ENCODE results near the gene MGA.
A peak's percentile ranks its signal among the peaks of the same experiment; 100 is the strongest.

Gene MGA

GRCh38 chr15:41660235-41661077 is at the start of gene MGA:
MGA (plus strand) TSS chr15:41660405.
- peak; percentile 82 for DNase-seq

GRCh38 chr15:41620536-41621199 is 39.5 kb upstream of the MGA start:
- peak; percentile 6 for DNase-seq

DNA sequence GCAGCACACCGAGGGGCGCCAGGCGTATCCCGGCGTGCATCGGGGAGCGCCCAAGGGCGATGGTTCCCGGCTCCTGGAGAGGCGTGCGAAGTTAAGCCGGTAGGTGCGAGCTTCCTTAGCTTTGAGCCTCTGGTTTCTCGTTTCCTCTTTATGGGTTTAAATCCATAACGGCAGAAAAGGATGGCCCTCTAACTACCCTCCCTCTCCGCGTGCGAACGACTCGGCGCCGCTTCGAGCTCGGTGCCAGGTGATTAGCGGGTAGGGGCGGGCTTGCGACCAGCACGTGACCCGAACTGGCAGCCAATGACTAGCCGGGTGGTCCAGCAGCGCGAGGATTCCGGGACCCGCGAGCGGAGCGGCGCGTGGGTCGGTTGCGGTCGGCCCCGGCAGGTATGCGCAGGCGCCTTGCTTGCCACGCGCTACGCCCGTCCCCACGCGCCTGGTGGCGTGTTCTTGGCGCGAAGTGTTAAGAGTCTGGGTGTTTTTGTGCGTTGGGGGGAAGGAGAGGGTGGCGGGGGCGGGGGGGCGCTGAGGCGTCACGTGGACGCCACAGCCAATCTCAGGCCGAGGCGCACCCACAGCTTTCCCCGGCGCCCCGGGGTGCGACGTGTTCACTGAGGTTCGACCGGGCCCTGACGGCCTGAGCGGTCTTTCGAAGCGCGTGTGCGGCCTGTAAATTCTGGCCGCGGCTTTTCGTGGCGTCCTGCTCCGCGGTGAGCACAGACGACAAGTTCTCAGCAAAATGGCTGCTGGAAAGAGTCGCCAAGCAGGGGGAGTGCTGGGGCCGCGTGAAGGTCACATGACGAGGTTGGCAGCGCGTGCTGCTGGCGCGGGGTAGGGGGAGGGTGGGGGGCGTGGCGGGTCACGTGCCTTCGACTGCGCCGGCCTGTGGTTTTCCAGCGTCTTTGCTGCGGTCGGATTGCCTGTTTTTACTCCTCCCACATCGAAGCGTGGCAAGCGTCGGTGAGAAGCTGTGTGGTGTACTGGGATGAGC is 38.7 kb upstream of the MGA start:
- DNase-seq, result peak; percentile 77

- no peak for DNase-seq
Measured at GRCh38 chr15:41622901-41623300, 37.3 kb upstream of the MGA start.

- no peak for DNase-seq
Measured at GRCh38 chr15:41627203-41627602, 33.0 kb upstream of the MGA start.

DNA sequence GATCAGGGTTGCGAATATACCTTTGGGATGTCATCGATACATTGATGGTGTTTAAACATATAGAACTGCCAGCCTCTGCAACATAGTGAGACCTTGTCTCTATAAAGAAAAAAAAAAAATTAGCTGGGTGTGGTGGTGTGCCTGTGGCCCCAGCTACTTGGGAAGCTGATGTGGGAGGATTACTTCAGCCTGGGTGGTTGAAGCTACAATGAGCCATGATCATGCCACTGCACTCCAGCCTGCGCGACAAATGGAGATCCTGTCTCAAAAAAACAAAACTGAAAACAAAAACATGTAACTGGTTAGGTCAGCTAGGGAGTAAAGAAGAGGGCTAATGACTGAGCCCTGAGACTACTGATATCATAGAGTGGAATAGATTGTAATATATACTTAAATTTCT is 30.7 kb upstream of the MGA start:
- DNase-seq, result no peak

DNA sequence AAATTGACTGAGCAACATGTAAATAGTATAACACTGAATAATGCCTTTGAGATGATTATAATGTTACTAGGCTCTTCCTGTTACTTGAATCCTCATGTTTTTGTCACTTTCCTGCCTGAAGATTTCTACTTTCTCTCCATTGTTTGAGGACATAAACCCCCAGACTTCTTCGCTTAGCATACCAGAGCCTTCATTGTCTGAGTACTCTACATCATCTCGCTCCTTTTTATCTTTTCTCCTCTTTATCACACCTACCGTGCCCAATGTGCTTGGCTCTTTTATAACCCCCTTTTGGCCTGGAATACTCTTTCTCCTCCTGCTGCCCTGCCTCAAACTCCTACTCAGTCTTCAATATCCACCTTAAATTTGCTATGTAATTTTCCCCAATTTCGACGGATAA is 30.3 kb upstream of the MGA start:
- no peak for DNase-seq

- no peak for DNase-seq
Measured at GRCh38 chr15:41630616-41631217, 29.5 kb upstream of the MGA start.

GRCh38 chr15:41631880-41632470 is 28.2 kb upstream of the MGA start:
- DNase-seq, result no peak

- DNase-seq, result no peak
Measured at GRCh38 chr15:41633609-41634008, 26.6 kb upstream of the MGA start.

- no peak for DNase-seq
Measured at GRCh38 chr15:41634072-41634626, 26.1 kb upstream of the MGA start.

GRCh38 chr15:41637086-41637485 is 23.1 kb upstream of the MGA start:
- no peak for DNase-seq

DNA sequence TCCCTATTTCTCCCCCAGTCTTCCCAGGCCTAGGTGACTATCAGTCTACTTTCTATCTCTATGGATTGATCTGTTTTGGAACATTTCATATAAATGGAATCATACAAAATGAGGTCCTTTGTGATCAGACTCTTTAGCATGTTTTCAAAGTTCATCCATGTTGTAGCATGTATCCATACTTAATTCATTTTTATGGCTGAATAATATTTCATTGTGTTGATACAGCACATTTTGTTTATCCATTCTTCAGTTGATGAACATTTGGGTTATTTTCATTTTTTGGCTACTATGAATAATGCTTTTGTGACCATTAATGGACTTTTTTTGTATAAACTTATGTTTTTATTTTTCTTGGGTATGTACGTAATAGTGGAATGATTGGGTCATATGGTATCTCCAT is 19.2 kb upstream of the MGA start:
- no peak for DNase-seq

- DNase-seq, result no peak
Measured at GRCh38 chr15:41647262-41647661, 12.9 kb upstream of the MGA start.

DNA sequence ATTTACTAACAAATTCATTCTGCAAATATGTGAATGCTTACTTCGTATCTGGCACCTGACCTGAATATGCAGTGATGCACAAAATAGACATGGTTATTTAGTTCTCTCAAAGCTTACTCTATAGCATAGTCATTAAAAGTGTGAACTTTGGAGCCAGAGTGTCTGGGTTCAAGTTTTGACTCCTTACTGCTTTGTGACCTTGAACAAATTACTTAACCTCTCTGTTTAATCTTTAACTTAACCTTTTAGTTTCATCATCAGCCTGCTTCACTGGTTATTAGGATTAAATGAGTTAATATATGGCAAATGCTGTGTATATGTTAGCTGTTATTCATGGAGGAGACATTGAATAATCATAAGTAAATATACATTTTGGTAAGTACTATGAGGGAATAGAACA is 12.1 kb upstream of the MGA start:
- DNase-seq, result no peak

GRCh38 chr15:41648770-41649169 is 11.4 kb upstream of the MGA start:
- DNase-seq, result no peak

GRCh38 chr15:41650806-41651205 is 9.4 kb upstream of the MGA start:
- DNase-seq, result no peak

DNA sequence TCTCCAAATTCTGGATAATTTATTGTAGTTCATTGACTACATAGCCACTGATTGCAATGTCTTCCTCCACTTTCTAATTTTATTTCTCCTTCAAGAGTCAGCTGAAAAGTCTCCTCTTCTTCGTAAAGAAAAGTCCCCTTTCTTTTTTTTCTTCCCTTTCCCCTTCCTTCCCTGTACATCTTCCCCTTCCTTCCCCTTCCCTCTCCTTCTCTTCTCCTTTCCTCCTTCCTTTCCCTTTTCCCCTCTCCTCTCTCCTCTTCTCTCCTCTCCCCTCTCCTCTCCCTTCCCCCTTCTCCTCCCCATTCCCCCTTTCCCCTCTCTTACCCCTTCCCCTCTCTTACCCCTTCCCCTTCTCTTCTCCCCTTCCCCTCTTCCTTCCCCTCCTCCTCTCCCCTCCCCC is 8.8 kb upstream of the MGA start:
- no peak for DNase-seq

DNA sequence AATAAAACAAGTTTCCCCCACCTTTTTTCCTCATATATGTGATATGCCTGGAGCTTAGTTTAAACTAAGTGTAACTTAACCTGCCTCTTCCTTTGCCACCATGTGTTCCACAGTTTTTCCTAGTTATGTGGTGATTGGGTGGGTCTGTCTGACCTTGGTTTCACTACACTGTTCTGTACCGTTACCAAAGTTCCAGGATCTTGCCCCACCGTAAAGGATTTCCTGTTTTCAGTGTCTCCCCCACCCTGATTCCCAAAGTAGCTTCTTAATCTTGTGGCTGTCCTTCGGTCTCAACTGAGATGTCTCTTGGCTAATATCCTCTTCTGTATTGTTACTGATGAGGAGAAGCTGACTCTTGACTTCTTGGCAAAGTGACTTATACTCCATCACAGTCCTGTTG is 6.4 kb upstream of the MGA start:
- no peak for DNase-seq

GRCh38 chr15:41655716-41656115 is 4.5 kb upstream of the MGA start:
- no peak for DNase-seq

GRCh38 chr15:41656188-41656587 is 4.0 kb upstream of the MGA start:
- DNase-seq, result no peak

DNA sequence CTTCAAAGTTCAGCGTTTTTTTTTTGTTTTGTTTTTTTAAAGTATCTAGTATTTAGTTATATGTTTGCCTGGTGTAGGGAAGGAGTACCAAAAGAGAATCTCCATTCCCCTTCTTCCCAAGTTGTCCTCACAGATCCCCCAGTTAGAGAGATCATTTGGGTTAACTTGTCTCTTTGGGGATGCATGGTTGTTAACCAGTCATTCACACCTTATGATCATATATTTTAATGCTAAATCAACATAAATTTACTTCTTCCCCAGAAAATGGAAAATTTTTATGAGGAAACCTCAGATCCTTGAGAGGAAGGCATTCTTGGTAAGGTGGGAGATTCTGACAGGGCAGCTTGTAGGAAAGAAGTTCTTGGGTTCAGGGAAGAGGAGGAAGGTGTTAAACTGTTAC is 1.5 kb upstream of the MGA start:
- no peak for DNase-seq

All from NCI-H510A treated with DMSO at 0.1 percent for 48 hours (cell line).